BJ (cell line): ENCODE results near the gene SCP2D1. TPM values are rescaled to one million over a fixed set of nuclear protein-coding genes. Genes with fewer than 3 reads are reported as not detected.
"Not testable (repeated sequence)": the region's sequence is repeated elsewhere in the genome, so short reads cannot be mapped to it uniquely, and the experiment has no call there.

ENCODE experiments used
- CTCF ChIA-PET: fragments of 350-600 bp; formaldehyde crosslinking; extraction: SDS; loops from one replicate; lab custom pipeline; 2021; ENCODE audit warnings: antibody characterized with exemption, inconsistent platforms; lab: Yijun Ruan, JAX
- POLR2A ChIA-PET: fragments of 300-600 bp; sonication (Branson Sonifier 250); formaldehyde crosslinking; extraction: SDS; loops from one replicate; lab custom pipeline; 2021; ENCODE audit warnings: antibody characterized with exemption; lab: Charles Lee
- DNase-seq: peaks from one replicate; pipeline ENCODE4 v3.0.0-alpha.2; 2011; ENCODE audit warnings: low read depth
- H3K27me3 ChIP-seq: 2 replicates; pipeline ENCODE4 v1.6.0; 2011; ENCODE audit warnings: low read length; ENCODE audit not compliant: control insufficient read depth, insufficient read depth
- H3K36me3 ChIP-seq: 2 replicates; pipeline ENCODE4 v1.5.1; 2011; ENCODE audit warnings: low read length; ENCODE audit not compliant: control insufficient read depth, insufficient read depth
- H3K4me3 ChIP-seq: 2 replicates; pipeline ENCODE4 v1.5.1; 2011; ENCODE audit warnings: low read depth, mild to moderate bottlenecking, control low read depth, low read length
- CTCF ChIP-seq: IDR thresholded peaks from 2 replicates; pipeline ENCODE4 v1.5.1; 2011; ENCODE audit warnings: low read depth, mild to moderate bottlenecking, control low read depth, inconsistent platforms, low read length, moderate library complexity; ENCODE audit not compliant: insufficient read depth
- polyA plus RNA-seq: library from polyadenylated mRNA; depleted of rRNA; stranded (reverse); fragments of >200 nt; gene quantifications from 2 replicates; pipeline ENCODE4 v1.2.3, GENCODE V29; 2011

Gene SCP2D1
- polyA plus RNA-seq, 1 experiment = not detected

- Histone ChIP-seq H3K36me3 (no peaks in the 10 kb centered on the region), H3K27me3 (no peaks in the 10 kb centered on the region; the same call in 1 of the 2 replicates), H3K4me3 (no peak overlapping the region)
- DNase-seq = no peak
- ChIA-PET POLR2A (no interaction called here), CTCF (no interaction called here)
- no peak for TF ChIP-seq CTCF
Observed at GRCh38 chr20:18778690-18779392, 34.7 kb upstream of the SCP2D1 start.

GRCh38 chr20:18780385-18781130 lies 33.0 kb upstream of the SCP2D1 start:
- H3K4me3 ChIP-seq = no peak overlapping the region
- ChIA-PET POLR2A (no interaction called here), CTCF (no interaction called here)
- H3K27me3 ChIP-seq = no peaks in the 10 kb centered on the region; the same call in 1 of the 2 replicates
- TF ChIP-seq CTCF = no peak
- no peak for DNase-seq
- no peaks in the 10 kb centered on the region for H3K36me3 ChIP-seq

- Histone ChIP-seq H3K36me3 (no peaks in the 10 kb centered on the region), H3K27me3 (no peaks in the 10 kb centered on the region; the same call in 1 of the 2 replicates), H3K4me3 (no peak overlapping the region)
- ChIA-PET CTCF (no interaction called here), POLR2A (no interaction called here)
- no peak for DNase-seq
- TF ChIP-seq CTCF = no peak
Observed at GRCh38 chr20:18781509-18781908, 32.1 kb upstream of the SCP2D1 start.

GRCh38 chr20:18783385-18783959 lies 30.1 kb upstream of the SCP2D1 start:
- H3K4me3 ChIP-seq = no peak overlapping the region
- no peak for TF ChIP-seq CTCF
- DNase-seq = no peak
- ChIA-PET POLR2A (no interaction called here), CTCF (interaction anchor here (0.9 kb wide), 1 partner anchor 13 kb away, joined by 3 read pairs; no protein-coding TSS in a partner anchor)
- no peaks in the 10 kb centered on the region; the same call in 1 of the 2 replicates for H3K27me3 ChIP-seq
- H3K36me3 ChIP-seq = no peaks in the 10 kb centered on the region

GRCh38 chr20:18787046-18787445 lies 26.5 kb upstream of the SCP2D1 start:
- CTCF ChIA-PET, POLR2A ChIA-PET, H3K27me3 ChIP-seq, H3K36me3 ChIP-seq, H3K4me3 ChIP-seq, DNase-seq: not testable (repeated sequence)
